ENCODE measurements around the gene EEF1AKMT4. TPM values are rescaled to one million over a fixed set of nuclear protein-coding genes. Genes with fewer than 3 reads are reported as not detected.

The EEF1AKMT4 gene
- total RNA-seq, 4 donors from 2014 or later = 3.3 to 4.9 (median 3.7) TPM

GRCh38 chr3:184211297-184211696 lies 38.2 kb upstream of the EEF1AKMT4 start:
- intact Hi-C loops (cut with DNase I) = no loop called here

GRCh38 chr3:184211718-184212117 lies 37.8 kb upstream of the EEF1AKMT4 start:
- 82% methylated on average over 5 of the region's 5 CpGs for WGBS
- H3K36me3 ChIP-seq = no peaks in the 10 kb centered on the region
- no peak overlapping the region for H3K4me3 ChIP-seq
- intact Hi-C loops (cut with DNase I) = no loop called here
- peaks cover 0 to 9% (median 2%) of the 10 kb centered on the region in 4 donors for H3K27me3 ChIP-seq
- H3K27ac ChIP-seq (replicated peaks in 1 of 4) = no peak overlapping the region
- DNase-seq (ENCODE audit: extremely low spot score) = no peak
- peaks cover 0 to 12% (median 10%) of the 10 kb centered on the region in 4 donors for H3K4me1 ChIP-seq
- no peak for TF ChIP-seq CTCF (IDR thresholded peaks at IDR 0.05)
- TF ChIP-seq POLR2A (IDR thresholded peaks at IDR 0.05; ENCODE audit: low read depth) = no peak
- TF ChIP-seq POLR2AphosphoS5 (IDR thresholded peaks at IDR 0.05) = no peak
- TF ChIP-seq EP300 (IDR thresholded peaks at IDR 0.05) = no peak
- H3K9me3 ChIP-seq = no peaks in the 10 kb centered on the region

More at GRCh38 chr3:184211297-184211696, 38.2 kb upstream of the EEF1AKMT4 start:
- DNase-seq (ENCODE audit: extremely low spot score) = no peak
- no peak overlapping the region for H3K4me3 ChIP-seq
- 80% methylated on average over 5 of the region's 5 CpGs for WGBS
- no peaks in the 10 kb centered on the region for H3K9me3 ChIP-seq
- TF ChIP-seq POLR2AphosphoS5 (IDR thresholded peaks at IDR 0.05) (no peak), CTCF (IDR thresholded peaks at IDR 0.05) (no peak), POLR2A (IDR thresholded peaks at IDR 0.05; ENCODE audit: low read depth) (no peak), EP300 (IDR thresholded peaks at IDR 0.05) (no peak)
- H3K27me3 ChIP-seq = peaks cover 0 to 14% (median 2%) of the 10 kb centered on the region in 4 donors
- no peak overlapping the region for H3K27ac ChIP-seq (replicated peaks in 1 of 4)
- no peaks in the 10 kb centered on the region for H3K36me3 ChIP-seq
- H3K4me1 ChIP-seq = peaks cover 0 to 12% (median 10%) of the 10 kb centered on the region in 4 donors

DNA sequence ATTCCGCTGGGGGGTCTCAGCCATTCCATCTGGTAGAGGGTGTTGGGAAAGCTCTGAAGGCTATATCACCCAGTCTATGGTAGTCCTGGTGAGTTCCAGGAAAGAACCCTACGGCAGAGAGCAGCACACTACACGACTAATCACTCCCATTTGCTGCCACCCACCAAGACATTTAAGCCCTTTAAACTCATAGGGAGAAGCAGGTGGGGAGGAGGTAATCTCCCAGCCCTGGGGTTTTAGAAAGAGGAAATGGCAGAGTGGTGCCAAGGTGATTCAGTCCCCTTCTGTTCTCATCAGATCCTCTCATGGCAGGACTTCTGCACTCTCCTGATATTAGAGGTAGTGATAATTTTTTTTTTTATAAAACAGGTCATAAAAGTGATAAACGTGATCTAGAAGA lies 30.7 kb upstream of the EEF1AKMT4 start:
- no peak overlapping the region for H3K4me3 ChIP-seq
- no peak overlapping the region for H3K27ac ChIP-seq (replicated peaks in 1 of 4)
- no peaks in the 10 kb centered on the region for H3K9me3 ChIP-seq
- H3K27me3 ChIP-seq = peaks cover 0 to 34% (median 0%) of the 10 kb centered on the region in 4 donors
- 66% methylated on average over 4 of the region's 4 CpGs for WGBS
- TF ChIP-seq EP300 (IDR thresholded peaks at IDR 0.05) (no peak), CTCF (IDR thresholded peaks at IDR 0.05) (no peak), POLR2A (IDR thresholded peaks at IDR 0.05; ENCODE audit: low read depth) (no peak), POLR2AphosphoS5 (IDR thresholded peaks at IDR 0.05) (no peak)
- no peaks in the 10 kb centered on the region for H3K4me1 ChIP-seq
- H3K36me3 ChIP-seq = no peaks in the 10 kb centered on the region
- intact Hi-C loops (cut with DNase I) = no loop called here
- DNase-seq (ENCODE audit: extremely low spot score) = no peak

- DNase-seq (ENCODE audit: extremely low spot score) = no peak
- H3K36me3 ChIP-seq = no peaks in the 10 kb centered on the region
- intact Hi-C loops (cut with DNase I) = no loop called here
- H3K4me3 ChIP-seq = no peak overlapping the region
- TF ChIP-seq POLR2A (IDR thresholded peaks at IDR 0.05; ENCODE audit: low read depth) (no peak), EP300 (IDR thresholded peaks at IDR 0.05) (no peak), CTCF (IDR thresholded peaks at IDR 0.05) (no peak), POLR2AphosphoS5 (IDR thresholded peaks at IDR 0.05) (no peak)
- no peaks in the 10 kb centered on the region for H3K9me3 ChIP-seq
- H3K4me1 ChIP-seq = no peaks in the 10 kb centered on the region
- no peak overlapping the region for H3K27ac ChIP-seq (replicated peaks in 1 of 4)
- peaks cover 0 to 64% (median 2%) of the 10 kb centered on the region in 4 donors for H3K27me3 ChIP-seq
- WGBS = 85% methylated on average over 3 of the region's 3 CpGs
Observed at GRCh38 chr3:184222521-184222920, 27.0 kb upstream of the EEF1AKMT4 start.

GRCh38 chr3:184223946-184224345 lies 25.5 kb upstream of the EEF1AKMT4 start:
- Histone ChIP-seq H3K27ac (replicated peaks in 1 of 4) (no peak overlapping the region), H3K36me3 (no peaks in the 10 kb centered on the region), H3K27me3 (peaks cover 0 to 70% (median 8%) of the 10 kb centered on the region in 4 donors), H3K9me3 (no peaks in the 10 kb centered on the region), H3K4me1 (peaks cover 2 to 8% (median 4%) of the 10 kb centered on the region in 4 donors), H3K4me3 (no peak overlapping the region)
- no peak for TF ChIP-seq CTCF (IDR thresholded peaks at IDR 0.05)
- TF ChIP-seq POLR2AphosphoS5 (IDR thresholded peaks at IDR 0.05) = no peak
- no peak for DNase-seq (ENCODE audit: extremely low spot score)
- intact Hi-C loops (cut with DNase I) = no loop called here
- WGBS = 76% methylated on average over 3 of the region's 3 CpGs
